Measurements from ENCODE around the gene LINC01488.

DNA sequence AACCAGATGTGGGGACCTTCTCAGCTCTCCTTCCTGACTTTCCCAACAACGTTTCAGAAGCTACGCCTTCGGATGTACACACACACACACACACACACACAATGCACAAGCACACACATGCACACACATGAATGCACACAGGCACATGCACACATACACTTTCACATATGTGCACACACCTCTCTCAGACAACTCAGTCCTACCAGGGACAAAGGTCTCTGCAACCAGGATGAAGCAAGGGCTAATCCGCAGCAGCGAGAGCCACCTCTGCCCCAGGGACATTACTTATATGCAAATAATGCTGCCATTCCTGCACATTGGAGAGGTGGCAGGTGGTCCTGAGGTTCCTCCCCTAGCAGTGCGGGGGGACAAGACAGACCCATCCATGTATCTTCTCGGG lies 27.4 kb upstream of the LINC01488 start:
- TF ChIP-seq POLR2A (IDR thresholded peaks at IDR 0.05) (no peak), EP300 (IDR thresholded peaks at IDR 0.05) (no peak)
- TF ChIP-seq, protein P1, sequence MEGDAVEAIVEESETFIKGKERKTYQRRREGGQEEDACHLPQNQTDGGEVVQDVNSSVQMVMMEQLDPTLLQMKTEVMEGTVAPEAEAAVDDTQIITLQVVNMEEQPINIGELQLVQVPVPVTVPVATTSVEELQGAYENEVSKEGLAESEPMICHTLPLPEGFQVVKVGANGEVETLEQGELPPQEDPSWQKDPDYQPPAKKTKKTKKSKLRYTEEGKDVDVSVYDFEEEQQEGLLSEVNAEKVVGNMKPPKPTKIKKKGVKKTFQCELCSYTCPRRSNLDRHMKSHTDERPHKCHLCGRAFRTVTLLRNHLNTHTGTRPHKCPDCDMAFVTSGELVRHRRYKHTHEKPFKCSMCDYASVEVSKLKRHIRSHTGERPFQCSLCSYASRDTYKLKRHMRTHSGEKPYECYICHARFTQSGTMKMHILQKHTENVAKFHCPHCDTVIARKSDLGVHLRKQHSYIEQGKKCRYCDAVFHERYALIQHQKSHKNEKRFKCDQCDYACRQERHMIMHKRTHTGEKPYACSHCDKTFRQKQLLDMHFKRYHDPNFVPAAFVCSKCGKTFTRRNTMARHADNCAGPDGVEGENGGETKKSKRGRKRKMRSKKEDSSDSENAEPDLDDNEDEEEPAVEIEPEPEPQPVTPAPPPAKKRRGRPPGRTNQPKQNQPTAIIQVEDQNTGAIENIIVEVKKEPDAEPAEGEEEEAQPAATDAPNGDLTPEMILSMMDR (IDR thresholded peaks at IDR 0.05): no peak

All from ovary (tissue), 3 donors.